Stimulated activated CD4-positive, alpha-beta T cell treated with anti-CD3 and anti-CD28 coated beads, TNF-alpha, amount 100 ng/mL, for 24 hours (primary cell): ENCODE measurements around the gene PKNOX2.
A peak's percentile ranks its signal among the peaks of the same experiment; 100 is the strongest.

Experiments used
- DNase-seq, 3 experiments: peaks; one replicate each; pipeline ENCODE4 v3.0.0-alpha.2; 2020; ENCODE audit warnings: low read depth in 3 of 3

PKNOX2 gene

DNA sequence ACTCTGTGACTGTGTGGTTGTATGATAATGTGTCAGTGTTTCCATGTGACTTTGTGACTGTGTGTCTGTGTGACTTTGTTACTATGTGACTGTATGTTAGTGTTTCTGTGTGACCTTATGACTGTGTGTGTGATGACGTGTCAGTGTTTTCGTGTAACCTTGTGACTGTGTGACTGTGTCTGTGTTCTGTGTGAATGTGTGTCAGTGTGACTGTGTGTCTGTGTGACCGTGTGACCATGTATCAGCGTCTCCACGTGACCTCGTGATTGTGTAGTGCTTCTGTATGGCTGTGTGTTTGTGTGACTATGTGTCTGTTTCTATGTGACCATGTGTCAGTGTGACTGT lies 9.5 kb upstream of the PKNOX2 start:
- DNase-seq, result no peak

DNA sequence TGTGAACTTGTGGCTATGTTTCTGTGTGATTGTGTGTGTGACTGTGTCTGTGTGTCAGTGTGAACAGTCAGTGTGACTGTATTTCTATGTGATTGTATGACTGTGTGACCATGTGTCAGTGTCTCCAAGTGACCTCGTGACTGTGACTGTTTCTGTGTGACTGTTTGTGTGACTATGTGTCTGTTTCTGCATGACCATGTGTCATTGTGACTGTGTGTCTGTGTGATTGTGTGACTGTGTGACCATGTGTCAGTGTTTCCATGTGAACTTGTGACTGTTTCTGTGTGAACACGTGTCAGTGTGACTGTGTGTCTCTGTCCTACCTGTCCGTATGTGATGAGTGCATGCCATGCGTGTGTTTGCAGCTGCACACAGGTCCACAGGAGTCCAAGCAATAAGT lies 8.8 kb upstream of the PKNOX2 start:
- DNase-seq, result no peak

DNA sequence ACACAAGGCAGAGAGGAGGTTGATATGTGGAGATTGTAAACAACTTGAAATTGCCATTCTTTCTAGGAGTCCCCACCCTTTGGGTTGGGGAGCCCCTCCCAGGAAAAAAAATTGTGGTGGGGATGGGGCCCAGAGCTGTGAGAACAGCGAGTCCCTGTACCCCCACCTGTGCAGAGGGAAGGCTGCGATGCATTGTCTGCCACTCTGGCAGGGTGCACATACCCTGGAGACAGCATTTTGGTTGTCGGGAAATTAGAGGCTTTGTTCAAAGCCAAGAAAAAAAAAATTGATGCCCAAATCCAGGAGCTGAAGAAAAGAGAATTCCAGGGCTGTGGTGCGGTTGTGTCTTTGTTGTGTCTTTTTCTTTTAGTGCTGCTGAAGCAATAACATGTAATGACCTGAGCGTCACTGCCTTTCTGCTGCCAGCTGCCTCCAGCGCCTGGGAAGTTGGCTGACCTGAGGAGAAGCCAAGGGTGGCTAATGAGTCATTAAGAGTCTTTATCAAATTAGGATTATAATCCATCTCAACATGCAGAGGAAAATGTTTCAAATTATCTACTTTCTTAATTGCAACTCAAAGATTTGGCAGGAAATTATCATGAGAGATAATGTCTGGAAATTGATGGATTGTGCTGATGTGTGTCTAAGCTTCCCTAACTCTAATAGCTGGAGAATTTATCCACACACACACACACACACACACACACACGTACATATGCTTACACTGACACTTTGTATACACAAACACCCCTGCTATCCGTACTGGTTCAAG lies 8.0 kb upstream of the PKNOX2 start:
- no peak for DNase-seq

DNA sequence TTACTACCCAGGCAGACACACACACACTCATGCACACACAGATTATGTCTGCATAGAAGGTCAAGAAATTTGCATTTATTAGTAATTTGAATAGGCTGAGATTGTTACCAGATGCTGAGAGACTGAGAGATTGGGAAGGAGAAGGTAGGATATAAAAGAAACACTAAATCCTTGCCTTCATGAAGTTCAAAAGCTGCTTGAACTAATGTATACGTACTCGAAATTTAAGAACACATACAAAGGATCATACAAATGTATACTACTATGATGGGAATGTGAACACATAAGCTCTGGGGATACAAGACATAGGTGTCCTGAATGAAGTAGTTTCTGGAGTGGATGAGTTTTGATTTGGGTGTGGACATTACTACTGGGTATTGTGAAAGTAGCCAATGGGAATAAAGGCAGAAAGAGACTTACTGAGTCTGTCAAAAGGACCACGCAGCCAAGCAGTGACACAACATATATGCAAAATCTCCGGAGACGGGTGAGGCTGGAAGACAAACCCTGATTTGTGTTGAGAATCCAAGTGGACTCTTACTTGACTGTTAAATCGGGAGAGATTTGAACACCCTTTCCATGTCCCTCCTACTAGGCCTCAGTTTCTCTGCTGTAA lies 7.3 kb upstream of the PKNOX2 start:
- no peak for DNase-seq

DNA sequence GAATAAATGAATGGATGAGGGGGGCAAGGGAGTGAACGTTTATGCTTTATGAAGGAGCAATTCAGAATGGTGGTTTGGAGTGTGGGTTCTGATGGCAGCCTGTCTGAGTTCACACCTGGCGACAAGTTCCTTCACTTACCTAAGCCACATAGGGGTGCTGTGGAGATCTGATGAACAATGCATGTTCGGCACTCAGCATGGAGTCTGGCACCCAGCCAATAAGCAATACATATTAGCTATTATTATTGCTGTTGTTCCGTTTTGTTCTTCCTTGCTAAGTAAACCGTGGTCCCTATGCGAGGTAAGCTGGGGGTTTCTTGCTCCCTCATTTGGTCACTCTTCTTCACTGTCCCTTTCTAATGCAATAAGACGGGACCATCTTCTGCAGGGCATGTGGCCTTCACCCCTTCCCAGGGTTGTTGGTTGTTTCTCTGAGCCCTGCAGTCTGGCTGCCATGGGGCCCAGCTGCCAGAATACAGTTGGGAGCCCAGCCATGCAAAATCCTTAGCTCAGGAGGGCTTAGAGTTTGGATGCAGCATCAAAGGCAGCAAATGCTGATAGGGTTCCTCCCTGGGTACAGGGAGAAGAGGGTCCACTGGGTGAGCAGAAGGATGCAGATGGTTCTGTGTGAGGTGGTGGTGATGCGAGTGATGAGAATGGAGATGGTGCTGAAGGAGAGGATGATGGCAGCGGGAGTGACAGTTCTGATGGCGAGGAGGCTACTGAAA lies 6.4 kb upstream of the PKNOX2 start:
- DNase-seq, result no peak

DNA sequence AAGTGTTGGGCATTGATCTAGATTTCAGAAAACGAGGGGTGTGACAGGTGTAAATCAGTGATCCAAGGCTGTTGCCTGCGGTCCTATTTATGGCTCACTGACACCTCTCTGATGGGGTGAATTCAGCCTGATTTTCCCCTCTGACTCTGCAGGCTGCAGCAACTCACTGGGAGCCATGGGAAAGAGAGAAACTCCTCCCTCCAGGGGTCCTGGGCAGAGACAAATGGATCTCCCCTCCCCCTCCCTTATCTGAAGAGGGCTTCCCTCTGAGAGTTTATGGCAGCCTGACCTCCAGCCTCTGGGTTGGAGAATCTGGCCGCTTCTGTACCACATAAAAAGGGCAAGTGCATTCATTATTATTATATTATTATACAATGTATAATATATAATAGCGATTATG lies 1.8 kb upstream of the PKNOX2 start:
- no peak for DNase-seq

DNA sequence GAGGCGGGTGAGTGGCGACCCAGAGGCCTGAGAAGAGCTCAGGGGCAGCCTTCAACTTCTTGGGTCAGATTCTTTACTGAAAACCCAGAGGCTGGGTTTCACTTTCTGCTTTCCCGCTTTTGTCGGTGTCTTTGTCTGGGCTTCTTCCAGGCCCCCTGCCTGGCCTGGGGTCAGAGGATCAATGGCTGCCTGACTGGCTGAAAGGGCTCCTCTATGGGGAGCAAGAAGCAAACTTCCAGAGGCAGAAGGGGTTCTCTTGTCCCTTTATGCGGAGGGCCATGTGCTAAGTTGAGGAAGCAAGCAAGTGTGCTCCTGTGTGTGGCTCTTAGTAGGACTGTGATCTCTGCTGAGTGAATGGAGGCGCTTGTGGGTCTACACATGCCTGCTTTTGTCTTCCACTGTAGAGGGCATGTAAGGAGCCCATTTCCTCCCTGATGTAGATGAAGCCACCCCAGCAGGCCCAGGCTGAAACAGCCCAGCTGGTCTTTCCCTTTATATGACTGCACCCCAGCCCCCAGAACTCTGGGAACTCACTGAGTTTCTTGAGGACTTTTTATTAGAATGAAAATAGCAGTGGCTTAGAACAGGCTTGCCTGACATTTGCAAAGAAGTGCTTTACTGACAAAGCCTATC lies 1.0 kb upstream of the PKNOX2 start:
- no peak for DNase-seq

DNA sequence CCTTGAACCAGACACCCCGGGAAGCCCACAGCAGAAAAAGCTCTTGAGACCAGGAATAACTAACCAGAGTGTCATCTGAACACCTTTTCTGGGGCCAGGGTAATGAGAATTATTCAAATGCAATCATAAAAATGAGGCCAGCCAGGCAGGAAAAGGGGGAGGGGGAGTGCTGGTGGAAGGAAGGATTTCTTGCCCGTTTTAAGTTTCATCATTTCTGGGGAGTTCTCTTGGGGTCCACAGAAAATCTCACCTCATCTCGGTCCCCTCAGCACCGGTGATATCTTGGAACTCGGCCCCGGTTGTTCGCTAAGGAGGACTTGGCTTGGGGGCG lies 495 bp upstream of the PKNOX2 start:
- DNase-seq, result no peak

DNA sequence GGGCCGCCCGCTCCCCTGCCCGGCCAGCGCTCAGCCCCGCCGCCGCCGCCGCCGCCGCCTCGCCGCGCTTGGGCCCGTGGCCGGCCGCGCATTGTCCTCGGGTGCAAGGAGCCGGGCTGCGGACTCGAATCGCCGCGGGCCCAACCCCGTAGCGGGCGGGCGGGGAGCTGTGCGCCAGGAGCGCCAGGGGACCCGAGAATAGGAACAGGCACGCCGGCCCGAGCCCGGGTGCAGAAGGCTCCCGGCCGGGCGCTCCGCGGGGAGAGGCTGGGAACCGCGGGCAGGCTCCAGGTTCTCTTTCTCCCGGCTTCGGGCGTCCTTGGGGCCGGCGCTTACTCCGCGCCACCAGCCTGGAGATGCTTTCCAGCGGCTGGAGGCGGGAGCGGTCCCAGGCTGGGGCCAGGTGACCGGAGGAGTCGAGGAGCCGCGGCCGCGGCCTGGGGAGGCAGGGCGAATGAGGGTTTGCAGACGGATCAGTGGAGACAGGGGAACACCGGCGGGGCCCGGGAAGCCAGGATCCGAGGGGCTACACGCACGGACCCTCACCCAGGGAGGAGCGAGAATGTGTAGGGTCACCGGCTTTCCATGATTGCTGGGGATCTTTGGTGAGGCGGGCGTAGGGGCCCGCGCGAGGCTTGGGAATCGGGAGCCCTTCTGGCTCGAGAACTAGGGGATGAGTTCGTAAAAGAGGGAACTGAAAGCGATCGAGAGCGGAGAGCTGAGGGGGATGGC lies 726 bp downstream of the PKNOX2 start:
- DNase-seq, result peak in 1 of 3 experiments; percentile 14

DNA sequence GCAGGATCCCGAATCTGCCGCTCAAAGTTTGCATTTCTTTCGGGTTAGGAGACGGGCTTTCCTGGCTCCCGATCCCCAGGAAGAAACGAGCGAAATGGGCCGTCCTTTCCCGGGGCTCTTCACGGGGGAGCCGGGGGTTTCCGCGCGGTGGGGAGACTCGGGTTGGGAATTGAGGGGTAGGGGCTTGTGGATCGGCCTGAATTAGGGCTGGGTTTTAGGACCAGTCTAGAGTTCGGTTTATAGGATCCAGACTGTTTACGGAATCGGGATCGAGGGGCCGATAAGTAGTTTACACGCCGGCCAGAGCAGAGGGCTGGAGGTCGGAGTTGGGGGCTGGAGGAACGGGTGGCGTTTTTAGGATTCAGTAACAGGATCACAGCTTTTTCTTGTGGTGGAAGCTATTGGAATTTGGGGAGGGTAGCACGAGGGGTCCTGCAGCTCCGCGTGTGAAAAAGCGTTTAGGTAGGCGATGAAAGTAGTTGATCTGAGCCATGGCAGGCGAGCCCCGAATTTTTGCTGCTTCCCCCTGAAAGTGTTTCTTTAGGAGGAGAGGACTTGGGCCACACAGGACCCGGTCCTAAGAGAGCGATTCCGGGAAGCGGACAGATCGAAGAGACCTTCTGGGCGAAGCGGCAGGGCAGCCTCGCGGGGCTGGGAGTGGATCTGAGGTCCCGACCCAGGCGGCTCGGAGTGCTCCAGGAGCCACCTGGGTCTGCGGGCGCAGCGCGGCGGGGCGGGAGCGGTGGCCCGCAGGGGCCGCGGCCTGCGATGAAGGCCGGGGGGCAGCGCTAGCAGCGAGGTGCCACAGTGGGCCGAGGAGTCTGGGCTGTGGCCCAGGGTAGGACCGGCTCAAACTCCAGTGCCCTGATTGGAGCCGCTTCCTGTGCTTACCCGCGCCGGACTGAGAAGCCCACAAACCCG lies 1.6 kb downstream of the PKNOX2 start:
- DNase-seq, result no peak

DNA sequence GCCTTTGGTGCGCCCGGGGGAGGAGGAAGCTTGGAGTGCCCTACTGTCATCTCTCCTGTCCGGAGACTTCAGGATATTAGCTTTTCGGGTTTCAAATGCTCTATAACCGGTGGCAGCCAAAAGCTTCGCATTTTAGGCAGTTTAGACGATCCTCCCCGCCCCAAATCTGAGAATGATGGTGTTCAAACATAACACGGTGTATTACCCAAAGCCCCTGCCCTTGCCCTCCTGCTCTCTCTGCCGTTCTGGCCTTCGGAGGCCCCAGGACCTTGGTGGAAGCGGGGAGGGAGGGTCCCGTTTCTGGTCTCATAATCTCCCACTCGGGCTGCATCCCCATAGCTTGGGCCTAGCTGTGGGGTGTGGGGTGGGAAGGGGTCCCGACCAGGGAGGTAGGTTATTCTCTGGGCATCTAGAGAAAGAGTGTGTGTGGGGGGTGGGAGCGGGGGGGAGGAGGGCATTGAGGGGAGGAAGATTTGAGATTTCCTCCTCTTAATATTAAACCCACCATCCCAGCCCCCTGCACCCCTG lies 2.3 kb downstream of the PKNOX2 start:
- no peak for DNase-seq

DNA sequence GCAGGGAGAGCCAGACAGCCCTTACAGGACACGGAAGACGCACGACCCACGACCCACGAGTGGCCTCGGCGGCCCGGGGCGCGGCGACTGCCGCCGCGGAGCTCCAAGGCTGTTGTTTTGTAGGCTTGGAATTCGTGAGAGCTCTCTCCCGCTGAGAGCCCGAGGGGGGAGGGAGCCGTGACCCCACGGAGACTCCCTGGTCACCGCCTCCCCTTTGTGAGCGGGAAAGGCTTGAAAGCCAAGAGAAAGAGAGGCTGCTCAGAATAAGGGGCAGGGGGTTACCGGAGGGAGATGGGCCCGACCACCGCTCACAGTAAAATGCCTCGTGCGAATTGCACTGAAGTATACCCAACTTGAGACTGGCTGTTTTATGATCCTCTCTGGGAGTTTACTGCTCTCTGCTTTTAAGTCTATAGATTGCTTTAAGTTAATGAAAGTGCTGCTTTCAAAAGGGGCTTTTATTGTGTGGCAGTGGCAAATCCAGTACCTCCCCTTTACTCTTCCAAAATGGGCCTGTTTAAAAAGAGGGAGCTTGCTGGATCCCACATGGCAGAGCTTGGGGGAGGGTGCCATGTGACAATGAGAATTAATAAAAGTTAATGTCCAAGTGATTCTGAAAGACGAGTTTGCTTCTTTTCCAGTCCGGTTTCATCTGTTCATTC lies 2.9 kb downstream of the PKNOX2 start:
- DNase-seq, result no peak

DNA sequence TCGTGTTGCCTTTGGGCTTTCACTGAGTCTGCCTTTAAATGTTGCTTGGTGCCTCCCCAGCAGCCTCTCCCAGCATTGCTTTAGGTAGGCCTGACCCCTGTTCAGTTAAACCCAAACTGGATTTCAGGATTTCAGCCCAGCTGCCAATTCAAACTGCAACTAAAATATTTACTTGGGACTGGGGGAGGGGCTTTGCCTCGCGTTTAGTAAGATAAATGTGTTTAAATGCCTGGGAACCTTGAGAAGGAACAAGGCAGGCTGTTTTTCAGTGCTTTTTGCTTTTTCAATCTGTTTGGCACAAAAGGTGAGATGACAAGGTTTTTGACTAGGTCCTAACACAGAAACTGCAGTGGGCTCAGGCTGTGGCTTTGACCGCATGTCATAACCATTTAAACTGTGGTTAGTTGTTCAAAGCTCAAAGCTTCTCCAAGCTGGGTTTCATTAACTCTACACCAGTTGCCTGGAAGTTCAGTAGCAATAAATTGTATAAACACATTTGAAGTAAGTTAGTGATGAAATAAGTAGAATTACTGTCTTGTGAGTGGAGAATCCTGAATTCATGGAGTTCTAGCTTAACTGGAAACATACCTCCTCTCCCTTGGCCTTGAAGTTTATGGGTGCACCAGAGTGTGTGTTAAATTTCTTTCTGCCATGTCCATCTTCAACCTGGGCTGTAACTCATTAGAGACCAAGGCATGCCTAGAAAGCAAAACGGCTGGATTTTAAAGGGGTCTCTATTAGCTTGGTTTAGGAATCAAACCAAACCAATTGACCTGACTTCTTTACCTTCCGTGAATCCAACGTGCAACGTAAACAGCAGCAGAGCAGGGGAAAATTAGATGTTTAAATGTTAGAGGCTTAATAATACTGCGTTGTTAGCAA lies 3.6 kb downstream of the PKNOX2 start:
- no peak for DNase-seq

DNA sequence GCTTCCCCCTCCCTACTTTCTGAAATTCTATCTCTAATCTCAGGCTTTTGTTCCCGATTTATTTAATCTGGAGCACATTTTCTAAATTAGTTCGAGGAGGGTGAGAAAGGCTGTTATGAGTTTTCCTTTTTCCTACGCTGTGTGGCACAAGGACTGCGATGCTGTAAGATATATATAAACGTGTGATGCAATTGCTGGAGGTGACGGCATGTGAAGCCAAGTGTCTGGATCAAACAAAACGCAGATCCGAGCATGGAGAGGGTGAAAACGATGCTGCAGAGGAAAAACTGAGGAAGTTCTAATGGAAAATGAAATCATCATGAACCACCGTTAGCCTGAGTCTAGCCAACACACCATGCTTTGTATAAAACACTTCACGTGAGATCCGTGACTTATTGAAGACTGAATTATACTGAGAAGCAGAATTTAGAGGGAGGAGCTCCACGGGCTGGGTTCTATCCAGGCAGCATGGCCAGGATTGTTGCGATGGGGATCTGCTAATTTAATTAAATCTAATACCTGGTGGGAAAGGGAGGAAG lies 4.4 kb downstream of the PKNOX2 start:
- no peak for DNase-seq

DNA sequence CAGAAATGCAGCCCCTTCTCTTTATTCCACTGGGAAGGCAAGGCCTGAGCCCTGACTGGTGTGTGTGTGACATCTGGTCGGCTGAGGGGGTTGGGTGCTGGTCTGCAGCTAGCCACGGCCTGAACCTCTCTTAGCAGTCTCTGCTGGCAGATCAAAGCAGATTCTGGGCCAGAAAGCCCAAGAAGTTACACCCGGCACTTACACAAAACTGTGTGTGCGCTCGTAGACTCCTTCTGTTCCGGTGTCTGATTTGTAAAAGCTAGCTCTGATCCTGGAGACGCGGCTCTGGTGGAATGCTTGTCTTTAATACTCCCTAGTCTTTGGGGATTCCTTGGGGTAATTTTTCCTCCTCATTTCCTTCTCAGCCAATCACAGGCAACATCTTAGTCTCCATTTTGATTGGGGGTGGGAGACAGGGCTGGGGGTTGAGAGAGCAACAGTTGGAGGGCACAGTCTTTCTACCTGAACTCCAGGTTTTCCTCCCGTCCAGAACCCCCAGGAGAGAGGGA lies 5.5 kb downstream of the PKNOX2 start:
- no peak for DNase-seq

DNA sequence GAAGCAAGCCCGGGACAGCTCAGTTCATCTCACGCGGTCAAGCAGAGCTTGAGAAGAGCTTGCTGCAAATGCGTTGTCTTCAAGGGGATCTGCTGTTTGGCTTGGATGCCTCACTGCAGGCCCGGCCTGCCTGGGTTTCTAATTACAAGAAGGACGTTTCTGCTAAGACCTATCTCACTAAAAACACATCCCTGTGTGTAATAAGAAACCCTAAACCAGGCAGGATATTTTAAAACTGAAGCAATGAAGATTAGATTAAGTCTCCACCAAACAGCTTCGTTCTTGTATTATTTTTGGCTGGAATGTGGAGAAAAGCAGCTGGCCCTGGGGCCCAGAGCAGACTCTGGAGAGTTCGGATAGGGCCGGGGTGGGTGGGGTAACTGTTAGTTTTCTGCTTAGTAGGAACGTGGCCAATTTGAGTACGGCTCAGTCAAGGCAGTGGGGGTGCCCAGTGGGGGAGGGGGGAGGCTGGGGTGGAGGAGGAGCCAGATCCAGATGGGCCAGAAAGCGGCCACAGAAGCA lies 6.0 kb downstream of the PKNOX2 start:
- DNase-seq, result no peak

DNA sequence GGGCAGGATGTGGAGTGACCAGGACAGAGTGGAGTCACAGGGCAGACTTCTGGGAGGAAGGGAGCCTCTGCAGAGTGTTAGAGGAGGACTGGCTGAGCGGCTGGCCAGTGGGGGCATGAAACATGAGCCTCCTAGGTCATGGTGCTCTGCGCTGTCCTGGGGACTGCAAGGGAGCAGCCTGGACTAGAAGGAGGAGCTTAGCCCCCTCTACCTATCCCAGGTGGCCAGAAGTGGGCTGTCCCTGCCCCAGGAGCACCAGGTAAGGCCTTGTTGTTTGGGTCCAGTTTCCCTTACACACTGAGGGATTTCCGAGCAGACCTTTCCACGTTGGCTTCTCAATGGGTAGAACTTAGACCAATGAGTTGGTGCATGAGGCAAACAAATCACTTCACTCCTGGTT lies 7.4 kb downstream of the PKNOX2 start:
- no peak for DNase-seq

DNA sequence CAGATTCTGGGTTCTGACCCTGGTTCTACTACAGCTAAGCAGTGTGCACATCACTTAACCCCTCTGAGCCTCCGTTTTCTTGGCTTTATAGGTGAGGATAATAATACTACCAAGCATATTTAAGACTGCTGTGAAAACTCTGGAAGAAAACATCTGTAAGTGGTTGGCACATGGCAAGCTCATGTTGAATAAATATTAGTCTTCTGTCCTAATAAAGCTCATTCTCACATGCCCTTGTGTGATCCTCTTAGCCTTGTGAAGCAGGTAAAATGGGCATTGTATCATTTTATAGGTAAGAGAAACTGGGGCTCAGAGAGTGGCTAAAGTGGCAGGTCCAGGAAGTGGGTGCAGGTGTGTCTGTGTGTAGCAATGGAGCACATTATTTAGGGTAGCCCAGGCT lies 8.5 kb downstream of the PKNOX2 start:
- DNase-seq, result no peak

DNA sequence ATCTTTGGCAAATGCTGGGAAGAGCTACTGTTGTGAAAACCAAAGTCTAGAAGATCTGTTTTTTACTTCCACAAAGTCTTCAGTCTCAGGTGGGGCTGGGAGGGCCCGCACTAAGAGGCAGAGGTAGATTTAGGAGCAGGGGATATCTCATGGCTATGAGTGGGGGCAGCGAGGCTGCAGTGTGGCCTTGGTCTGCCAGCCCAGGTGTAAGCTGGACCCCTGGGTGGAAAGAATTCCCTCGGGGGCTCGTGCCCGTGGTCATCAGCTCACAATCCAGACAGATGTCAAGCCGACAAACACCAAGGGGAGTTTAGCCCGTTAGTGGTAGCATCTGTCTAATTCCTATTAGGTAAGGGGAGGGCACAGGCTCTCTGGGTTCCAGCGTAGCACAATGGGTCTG lies 9.0 kb downstream of the PKNOX2 start:
- DNase-seq, result no peak
